Parathyroid adenoma (tissue), 2 donors: ENCODE measurements around the gene TWIST2.

Experiments
- H2AFZ ChIP-seq: fragments of 300-600 bp; sonication (generic); one replicate; pipeline ENCODE4 v1.7.0; 2017; ENCODE audit warnings: antibody characterized with exemption, mild to moderate bottlenecking
- H3K27ac ChIP-seq: fragments of 300-600 bp; sonication (generic); one replicate; pipeline ENCODE4 v1.7.0; 2017
- H3K27me3 ChIP-seq: fragments of 300-600 bp; sonication (generic); one replicate; pipeline ENCODE4 v1.7.0; 2017; ENCODE audit warnings: low read length; ENCODE audit not compliant: control insufficient read depth, insufficient read depth
- H3K36me3 ChIP-seq: fragments of 300-600 bp; sonication (generic); one replicate; pipeline ENCODE4 v1.7.0; 2017; ENCODE audit warnings: low read length; ENCODE audit not compliant: control insufficient read depth, insufficient read depth
- H3K4me1 ChIP-seq: fragments of 300-600 bp; sonication (generic); one replicate; pipeline ENCODE4 v1.7.0; 2017; ENCODE audit warnings: control low read depth
- H3K4me2 ChIP-seq: fragments of 300-600 bp; sonication (generic); one replicate; pipeline ENCODE4 v1.7.0; 2017; ENCODE audit warnings: low read length
- H3K4me3 ChIP-seq: fragments of 300-600 bp; sonication (generic); one replicate; pipeline ENCODE4 v1.7.0; 2017; ENCODE audit warnings: low read depth, low read length
- H3K79me2 ChIP-seq: fragments of 300-600 bp; sonication (generic); one replicate; pipeline ENCODE4 v1.7.0; 2017; ENCODE audit warnings: control low read depth
- H3K9ac ChIP-seq: fragments of 300-600 bp; sonication (generic); one replicate; pipeline ENCODE4 v1.7.0; 2017; ENCODE audit warnings: mild to moderate bottlenecking
- H3K9me3 ChIP-seq: fragments of 300-600 bp; sonication (generic); one replicate; pipeline ENCODE4 v1.7.0; 2017; ENCODE audit warnings: low read length; ENCODE audit not compliant: control insufficient read depth
- TF ChIP-seq, protein P1 (sequence below): fragments of 300-600 bp; sonication (generic); IDR thresholded peaks from one replicate; pipeline ENCODE4 v1.7.0; 2017; ENCODE audit warnings: antibody characterized with exemption, mild to moderate bottlenecking
- donor health status: primary hyperparathyroidism.

TWIST2 gene

DNA sequence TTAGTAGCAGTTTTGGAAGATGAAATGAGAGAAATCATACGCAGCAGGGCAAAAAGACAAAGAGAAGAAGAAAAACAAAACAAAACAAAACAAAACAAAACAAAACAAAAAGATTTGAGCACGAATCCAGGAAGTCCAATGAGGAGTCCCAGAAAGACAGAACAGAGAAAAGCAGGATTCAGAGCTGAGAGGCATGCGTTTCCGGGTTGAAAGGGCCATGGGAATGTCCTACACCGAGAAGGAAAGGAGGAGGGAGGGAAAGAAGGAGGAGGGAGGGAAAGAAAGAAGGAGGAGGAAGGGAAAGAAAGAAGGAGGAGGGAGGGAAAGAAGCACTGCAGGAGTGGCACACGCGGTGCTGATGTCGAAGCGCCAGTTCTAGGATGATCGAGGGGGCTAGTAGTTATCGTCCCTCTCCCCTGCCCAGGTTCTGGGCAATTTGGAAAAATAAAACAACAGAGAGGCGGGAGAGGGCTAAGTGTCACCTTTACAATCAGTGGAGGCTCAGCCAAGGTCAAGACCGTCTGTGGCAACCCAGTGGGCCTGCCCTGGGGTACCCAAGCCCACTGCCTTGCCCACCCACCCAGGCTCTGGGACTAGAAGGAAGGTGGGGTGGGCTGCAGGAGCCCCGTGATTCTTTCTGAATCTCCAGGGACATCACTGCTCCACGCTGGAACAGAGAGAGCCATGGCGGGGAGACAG, 68.4 kb downstream of the TWIST2 start:
- H3K79me2 ChIP-seq = no peaks in the 10 kb centered on the region
- H3K36me3 ChIP-seq = no peaks in the 10 kb centered on the region
- H3K9ac ChIP-seq = no peak overlapping the region
- H3K4me2 ChIP-seq = no peak overlapping the region
- no peak overlapping the region for H3K4me3 ChIP-seq
- no peaks in the 10 kb centered on the region for H3K4me1 ChIP-seq
- no peak overlapping the region for H3K27ac ChIP-seq
- H2AFZ ChIP-seq = no peak overlapping the region
- H3K27me3 ChIP-seq = no peaks in the 10 kb centered on the region
- H3K9me3 ChIP-seq = no peaks in the 10 kb centered on the region
- TF ChIP-seq, protein P1, sequence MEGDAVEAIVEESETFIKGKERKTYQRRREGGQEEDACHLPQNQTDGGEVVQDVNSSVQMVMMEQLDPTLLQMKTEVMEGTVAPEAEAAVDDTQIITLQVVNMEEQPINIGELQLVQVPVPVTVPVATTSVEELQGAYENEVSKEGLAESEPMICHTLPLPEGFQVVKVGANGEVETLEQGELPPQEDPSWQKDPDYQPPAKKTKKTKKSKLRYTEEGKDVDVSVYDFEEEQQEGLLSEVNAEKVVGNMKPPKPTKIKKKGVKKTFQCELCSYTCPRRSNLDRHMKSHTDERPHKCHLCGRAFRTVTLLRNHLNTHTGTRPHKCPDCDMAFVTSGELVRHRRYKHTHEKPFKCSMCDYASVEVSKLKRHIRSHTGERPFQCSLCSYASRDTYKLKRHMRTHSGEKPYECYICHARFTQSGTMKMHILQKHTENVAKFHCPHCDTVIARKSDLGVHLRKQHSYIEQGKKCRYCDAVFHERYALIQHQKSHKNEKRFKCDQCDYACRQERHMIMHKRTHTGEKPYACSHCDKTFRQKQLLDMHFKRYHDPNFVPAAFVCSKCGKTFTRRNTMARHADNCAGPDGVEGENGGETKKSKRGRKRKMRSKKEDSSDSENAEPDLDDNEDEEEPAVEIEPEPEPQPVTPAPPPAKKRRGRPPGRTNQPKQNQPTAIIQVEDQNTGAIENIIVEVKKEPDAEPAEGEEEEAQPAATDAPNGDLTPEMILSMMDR = no peak

DNA sequence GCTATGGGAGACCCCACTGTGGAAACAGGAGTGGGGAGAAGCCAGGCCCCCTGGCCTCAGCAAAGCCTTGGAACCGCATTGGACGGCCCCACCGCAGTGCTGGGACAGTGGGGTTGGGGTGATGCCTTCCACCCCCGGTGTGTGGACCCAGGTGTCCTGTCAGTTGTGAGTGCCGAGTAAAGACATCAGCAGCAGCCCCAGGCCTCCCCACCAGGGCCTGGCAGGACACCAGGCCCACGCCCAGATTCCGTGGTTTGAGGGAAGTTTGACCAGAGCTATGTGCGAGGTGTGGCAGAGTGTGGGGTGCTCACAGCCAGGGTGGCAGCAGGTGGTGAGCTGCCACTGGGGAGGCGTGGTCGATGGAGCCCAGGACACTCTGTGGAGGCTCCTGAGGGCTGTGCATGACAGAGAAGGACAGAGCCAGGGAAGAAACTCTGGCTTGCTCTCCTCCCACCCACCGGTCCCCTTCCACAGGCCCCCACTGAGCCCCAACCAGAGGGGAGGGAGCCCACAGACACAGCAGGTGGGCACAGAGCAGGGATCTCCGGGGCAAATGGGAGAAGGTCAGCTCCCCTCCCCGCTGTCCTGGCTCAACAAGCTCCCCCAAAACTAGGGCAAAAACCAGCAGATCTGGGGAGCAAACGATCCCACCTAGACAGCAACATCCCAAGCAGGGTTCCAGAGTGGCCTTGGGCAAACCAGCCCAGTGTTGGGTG, 69.1 kb downstream of the TWIST2 start:
- no peaks in the 10 kb centered on the region for H3K9me3 ChIP-seq
- no peaks in the 10 kb centered on the region for H3K36me3 ChIP-seq
- no peak overlapping the region for H3K4me3 ChIP-seq
- no peaks in the 10 kb centered on the region for H3K79me2 ChIP-seq
- H3K4me1 ChIP-seq = no peaks in the 10 kb centered on the region
- no peak overlapping the region for H3K27ac ChIP-seq
- H3K9ac ChIP-seq = no peak overlapping the region
- TF ChIP-seq, protein P1 = no peak
- no peaks in the 10 kb centered on the region for H3K27me3 ChIP-seq
- no peak overlapping the region for H2AFZ ChIP-seq
- H3K4me2 ChIP-seq = no peak overlapping the region

DNA sequence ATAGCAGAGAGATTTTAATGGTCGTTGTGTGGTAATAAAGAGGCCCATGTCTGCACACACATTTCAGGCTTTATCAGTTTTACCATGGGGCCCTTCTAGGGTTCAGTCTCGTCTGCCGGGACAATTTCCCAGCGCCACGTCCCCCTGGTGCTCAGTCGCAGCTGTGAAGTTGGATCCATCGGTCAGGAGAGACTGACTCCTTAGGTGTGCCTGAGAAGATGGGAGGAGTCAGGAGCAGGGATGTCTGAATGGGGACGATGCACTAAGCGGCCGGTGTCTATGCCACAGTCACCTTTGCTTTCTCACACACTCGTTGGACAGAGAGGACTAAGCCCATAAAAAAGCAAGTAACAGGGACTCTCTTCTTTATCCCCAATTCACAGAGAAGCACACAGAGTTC, 71.4 kb downstream of the TWIST2 start:
- no peaks in the 10 kb centered on the region for H3K9me3 ChIP-seq

DNA sequence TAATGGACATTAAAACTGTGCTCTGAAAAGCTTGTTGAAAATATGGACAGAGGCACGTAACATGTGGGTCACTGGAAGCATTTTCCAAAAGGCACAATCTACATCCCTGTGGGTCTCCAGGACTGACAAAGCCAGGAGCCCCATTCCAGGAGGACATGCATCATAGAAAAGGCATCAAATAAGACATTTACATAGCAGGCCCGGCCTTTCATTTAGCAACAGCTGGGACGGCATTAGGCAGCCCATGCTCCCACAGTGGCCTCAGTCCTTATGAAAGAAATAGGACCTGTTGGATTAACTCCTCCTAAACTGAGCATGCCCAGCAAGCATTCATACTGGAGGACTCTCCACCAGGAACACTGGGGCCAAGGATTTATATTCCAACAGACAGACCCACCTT, 72.2 kb downstream of the TWIST2 start:
- Histone ChIP-seq H2AFZ (no peak overlapping the region), H3K79me2 (no peaks in the 10 kb centered on the region), H3K27me3 (no peaks in the 10 kb centered on the region), H3K9ac (no peak overlapping the region), H3K9me3 (no peaks in the 10 kb centered on the region), H3K4me3 (no peak overlapping the region), H3K27ac (no peak overlapping the region), H3K4me1 (no peaks in the 10 kb centered on the region), H3K36me3 (no peaks in the 10 kb centered on the region), H3K4me2 (no peak overlapping the region)
- TF ChIP-seq, protein P1 = no peak

More for the DNA sequence above, 71.4 kb downstream of the TWIST2 start:
- H3K4me3 ChIP-seq = no peak overlapping the region
- H3K79me2 ChIP-seq = no peaks in the 10 kb centered on the region
- H3K4me2 ChIP-seq = no peak overlapping the region
- no peaks in the 10 kb centered on the region for H3K36me3 ChIP-seq
- TF ChIP-seq, protein P1 = no peak
- H3K9ac ChIP-seq = no peak overlapping the region
- no peaks in the 10 kb centered on the region for H3K4me1 ChIP-seq
- no peak overlapping the region for H2AFZ ChIP-seq
- H3K27me3 ChIP-seq = no peaks in the 10 kb centered on the region
- H3K27ac ChIP-seq = no peak overlapping the region
